ENCODE data around the gene CDC25B. TPM values are rescaled to one million over a fixed set of nuclear protein-coding genes. Genes with fewer than 3 reads are reported as not detected.

The CDC25B gene
- total and polyA plus RNA-seq, 2 of the 13 experiments (the other 11 are each of a cell fraction or from before 2014, with no cell fraction given), result 14.5 to 19.4 TPM

- intact Hi-C loops (cut with micrococcal nuclease; ENCODE audit: unreplicated experiment), result no loop called here
- Histone ChIP-seq H3K27ac (ENCODE audit: extremely low read length, insufficient read depth, low read length) (no peak overlapping the region), H3K36me3 (replicated peaks in 1 of 2; ENCODE audit: control insufficient read depth in 1 of 2, insufficient read depth in 2 of 2, low read length in 2 of 2) (no peaks in the 10 kb centered on the region), H3K9ac (ENCODE audit: insufficient read depth, low read depth, low read length) (no peak overlapping the region), H4K20me1 (ENCODE audit: insufficient read depth, low read length) (no peaks in the 10 kb centered on the region), H3K27me3 (ENCODE audit: control insufficient read depth in 1 of 2, insufficient read depth in 2 of 2, low read length in 2 of 2) (peaks cover 3 to 14% of the 10 kb centered on the region in 2 experiments; a peak in 3 of 5 replicates), H3K4me3 (replicated peaks in 1 of 3; ENCODE audit: insufficient read depth in 1 of 3, low read depth in 2 of 3, low read length in 3 of 3) (no peak overlapping the region), H3K9me3 (ENCODE audit: low read length) (no peaks in the 10 kb centered on the region), H3K4me2 (ENCODE audit: low read depth, low read length) (no peak overlapping the region), H3K79me2 (ENCODE audit: insufficient read depth, low read length) (no peaks in the 10 kb centered on the region), H2AFZ (ENCODE audit: low read length) (no peak overlapping the region), H3K4me1 (ENCODE audit: insufficient read depth, low read length) (peaks cover 54% of the 10 kb centered on the region)
- no peak for DNase-seq (ENCODE audit: low spot score)
- TF ChIP-seq, protein P1, sequence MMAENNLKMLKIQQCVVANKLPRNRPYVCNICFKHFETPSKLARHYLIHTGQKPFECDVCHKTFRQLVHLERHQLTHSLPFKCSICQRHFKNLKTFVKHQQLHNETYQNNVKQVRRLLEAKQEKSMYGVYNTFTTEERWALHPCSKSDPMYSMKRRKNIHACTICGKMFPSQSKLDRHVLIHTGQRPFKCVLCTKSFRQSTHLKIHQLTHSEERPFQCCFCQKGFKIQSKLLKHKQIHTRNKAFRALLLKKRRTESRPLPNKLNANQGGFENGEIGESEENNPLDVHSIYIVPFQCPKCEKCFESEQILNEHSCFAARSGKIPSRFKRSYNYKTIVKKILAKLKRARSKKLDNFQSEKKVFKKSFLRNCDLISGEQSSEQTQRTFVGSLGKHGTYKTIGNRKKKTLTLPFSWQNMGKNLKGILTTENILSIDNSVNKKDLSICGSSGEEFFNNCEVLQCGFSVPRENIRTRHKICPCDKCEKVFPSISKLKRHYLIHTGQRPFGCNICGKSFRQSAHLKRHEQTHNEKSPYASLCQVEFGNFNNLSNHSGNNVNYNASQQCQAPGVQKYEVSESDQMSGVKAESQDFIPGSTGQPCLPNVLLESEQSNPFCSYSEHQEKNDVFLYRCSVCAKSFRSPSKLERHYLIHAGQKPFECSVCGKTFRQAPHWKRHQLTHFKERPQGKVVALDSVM (CRISPR knock-in tag; IDR thresholded peaks at IDR 0.05), result 0 out of 2 replicates have a peak, but pooled peaks have one; percentile 10
- TF ChIP-seq, protein P2, sequence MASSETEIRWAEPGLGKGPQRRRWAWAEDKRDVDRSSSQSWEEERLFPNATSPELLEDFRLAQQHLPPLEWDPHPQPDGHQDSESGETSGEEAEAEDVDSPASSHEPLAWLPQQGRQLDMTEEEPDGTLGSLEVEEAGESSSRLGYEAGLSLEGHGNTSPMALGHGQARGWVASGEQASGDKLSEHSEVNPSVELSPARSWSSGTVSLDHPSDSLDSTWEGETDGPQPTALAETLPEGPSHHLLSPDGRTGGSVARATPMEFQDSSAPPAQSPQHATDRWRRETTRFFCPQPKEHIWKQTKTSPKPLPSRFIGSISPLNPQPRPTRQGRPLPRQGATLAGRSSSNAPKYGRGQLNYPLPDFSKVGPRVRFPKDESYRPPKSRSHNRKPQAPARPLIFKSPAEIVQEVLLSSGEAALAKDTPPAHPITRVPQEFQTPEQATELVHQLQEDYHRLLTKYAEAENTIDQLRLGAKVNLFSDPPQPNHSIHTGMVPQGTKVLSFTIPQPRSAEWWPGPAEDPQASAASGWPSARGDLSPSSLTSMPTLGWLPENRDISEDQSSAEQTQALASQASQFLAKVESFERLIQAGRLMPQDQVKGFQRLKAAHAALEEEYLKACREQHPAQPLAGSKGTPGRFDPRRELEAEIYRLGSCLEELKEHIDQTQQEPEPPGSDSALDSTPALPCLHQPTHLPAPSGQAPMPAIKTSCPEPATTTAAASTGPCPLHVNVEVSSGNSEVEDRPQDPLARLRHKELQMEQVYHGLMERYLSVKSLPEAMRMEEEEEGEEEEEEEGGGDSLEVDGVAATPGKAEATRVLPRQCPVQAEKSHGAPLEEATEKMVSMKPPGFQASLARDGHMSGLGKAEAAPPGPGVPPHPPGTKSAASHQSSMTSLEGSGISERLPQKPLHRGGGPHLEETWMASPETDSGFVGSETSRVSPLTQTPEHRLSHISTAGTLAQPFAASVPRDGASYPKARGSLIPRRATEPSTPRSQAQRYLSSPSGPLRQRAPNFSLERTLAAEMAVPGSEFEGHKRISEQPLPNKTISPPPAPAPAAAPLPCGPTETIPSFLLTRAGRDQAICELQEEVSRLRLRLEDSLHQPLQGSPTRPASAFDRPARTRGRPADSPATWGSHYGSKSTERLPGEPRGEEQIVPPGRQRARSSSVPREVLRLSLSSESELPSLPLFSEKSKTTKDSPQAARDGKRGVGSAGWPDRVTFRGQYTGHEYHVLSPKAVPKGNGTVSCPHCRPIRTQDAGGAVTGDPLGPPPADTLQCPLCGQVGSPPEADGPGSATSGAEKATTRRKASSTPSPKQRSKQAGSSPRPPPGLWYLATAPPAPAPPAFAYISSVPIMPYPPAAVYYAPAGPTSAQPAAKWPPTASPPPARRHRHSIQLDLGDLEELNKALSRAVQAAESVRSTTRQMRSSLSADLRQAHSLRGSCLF (CRISPR knock-in tag; IDR thresholded peaks at IDR 0.05; ENCODE audit: borderline replicate concordance), result no peak
- in situ Hi-C loops (cut with HindIII; ENCODE audit: extremely low pct_ligation_motif_present, low pct_unique_long_range_greater_than_20kb), result no loop called here
- BruUV-seq (replicated peaks), result no TSS peak
- 84% methylated on average over 12 of the region's 12 CpGs for WGBS (ENCODE audit: low lambda C conversion rate)
- ChIA-PET CTCF (ENCODE audit: low intra/inter-chr PET ratio, low total read pairs) (no interaction called here), POLR2A (interaction anchor here (2.8 kb wide), 1 partner anchor 28 kb away, joined by 10 read pairs; the partner anchor contains the start of gene CENPB)
- no peak for FAIRE-seq
- ATAC-seq, result no peak
Measured at GRCh38 chr20:3813848-3814581, 17.9 kb downstream of the CDC25B start.

Data from HepG2 (cell line).